HG03095 (cell line): Measurements from ENCODE around the gene MCF2.

Experiments used
- ATAC-seq: cut with Tn5 transposase; IDR thresholded peaks from one replicate; pipeline ENCODE4 v1.9.1; 2021; ENCODE audit warnings: moderate library complexity; ENCODE audit not compliant: unreplicated experiment

Gene MCF2

DNA sequence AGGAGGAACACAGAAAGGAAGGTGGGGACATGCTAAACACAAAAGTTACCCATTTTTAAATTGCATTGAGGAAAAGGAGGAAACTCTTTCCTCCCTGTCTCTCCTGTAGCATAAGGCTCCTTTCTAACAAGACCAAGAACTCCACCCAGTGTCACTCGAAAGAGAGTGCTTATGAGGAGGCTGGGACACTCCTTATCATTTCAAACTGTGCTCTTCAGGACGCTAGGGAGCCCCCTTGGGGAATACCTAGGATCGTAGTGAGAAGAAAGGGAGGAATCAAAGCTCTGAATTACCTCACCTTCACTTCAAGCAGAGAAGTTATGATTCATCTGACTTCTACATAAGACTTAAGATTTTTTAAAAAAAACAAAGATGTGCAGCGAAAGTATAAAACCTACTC, 111.9 kb downstream of the MCF2 start:
- ATAC-seq = no peak

DNA sequence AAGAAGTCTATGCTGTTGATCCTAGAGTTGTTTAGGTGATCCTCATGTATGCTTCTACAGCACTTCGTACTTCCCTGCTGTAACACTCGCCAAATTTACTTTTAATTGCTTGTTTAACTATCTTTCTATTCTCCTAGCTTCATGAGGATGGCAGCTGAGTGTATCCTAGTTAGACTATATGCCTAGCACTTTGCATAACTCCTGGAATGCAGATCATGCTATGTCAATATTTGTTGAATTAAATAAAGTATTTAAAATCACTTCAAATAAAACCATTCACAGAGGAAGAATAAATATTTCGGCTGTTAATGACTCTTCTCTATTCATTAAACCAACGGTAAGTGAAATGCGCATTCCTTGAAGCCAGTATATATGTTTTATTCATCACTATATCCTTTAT, 122.4 kb downstream of the MCF2 start:
- ATAC-seq = no peak

DNA sequence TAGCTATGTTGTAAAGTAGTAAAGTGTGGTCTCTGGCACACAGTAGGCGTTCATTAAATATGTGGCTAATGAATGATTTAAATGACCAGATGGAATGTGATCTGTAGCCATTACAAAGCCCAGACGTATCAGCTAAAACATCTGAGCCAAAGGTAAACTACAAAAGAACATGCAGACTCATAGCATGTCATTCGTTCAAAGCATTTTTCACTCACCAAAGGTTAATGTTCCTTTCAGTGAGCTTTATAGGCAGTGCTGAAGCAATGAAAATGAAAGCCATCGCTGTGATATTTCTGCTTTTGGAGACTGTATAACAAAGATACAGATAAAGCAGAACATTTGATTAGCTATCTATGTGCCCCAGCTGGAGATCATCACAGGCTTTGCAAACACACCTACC, 126.9 kb downstream of the MCF2 start:
- no peak for ATAC-seq

DNA sequence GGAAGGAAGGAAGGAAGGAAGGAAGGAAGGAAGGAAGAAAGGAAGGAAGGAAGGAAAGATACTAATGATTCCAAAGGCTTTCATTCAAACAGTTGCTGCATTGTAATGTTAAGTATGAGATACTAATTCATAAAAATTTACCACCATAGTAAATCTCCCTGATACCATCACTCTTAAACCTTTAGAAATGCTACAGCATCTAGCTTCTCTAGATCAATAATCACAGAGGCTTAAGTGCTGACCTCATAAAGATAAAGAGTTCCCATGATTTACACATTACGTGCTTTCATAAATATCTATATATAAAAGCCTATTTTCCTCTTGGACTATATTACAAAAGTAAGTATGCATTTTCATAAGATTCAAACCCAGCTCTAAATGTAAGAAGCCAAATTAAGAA, 141.0 kb downstream of the MCF2 start:
- no peak for ATAC-seq

DNA sequence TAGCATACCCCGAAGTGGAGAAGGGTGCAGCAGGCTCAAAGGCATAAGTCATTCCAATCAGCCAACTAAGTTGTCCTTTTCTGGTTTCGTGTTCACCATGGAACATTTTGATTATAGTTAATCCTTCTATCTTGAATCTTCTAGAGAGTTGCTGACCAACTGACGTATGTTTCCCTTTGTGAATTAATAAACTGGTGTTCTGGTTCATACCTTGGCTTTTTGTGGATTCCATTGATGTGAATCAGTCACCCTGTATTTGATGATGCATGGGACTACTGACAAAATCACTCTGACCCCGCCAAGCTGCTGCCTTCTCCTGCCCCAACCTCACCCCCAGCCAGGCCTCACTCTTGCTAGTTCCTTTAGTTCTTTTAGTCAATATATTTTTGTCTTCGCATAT, 144.7 kb downstream of the MCF2 start:
- no peak for ATAC-seq

DNA sequence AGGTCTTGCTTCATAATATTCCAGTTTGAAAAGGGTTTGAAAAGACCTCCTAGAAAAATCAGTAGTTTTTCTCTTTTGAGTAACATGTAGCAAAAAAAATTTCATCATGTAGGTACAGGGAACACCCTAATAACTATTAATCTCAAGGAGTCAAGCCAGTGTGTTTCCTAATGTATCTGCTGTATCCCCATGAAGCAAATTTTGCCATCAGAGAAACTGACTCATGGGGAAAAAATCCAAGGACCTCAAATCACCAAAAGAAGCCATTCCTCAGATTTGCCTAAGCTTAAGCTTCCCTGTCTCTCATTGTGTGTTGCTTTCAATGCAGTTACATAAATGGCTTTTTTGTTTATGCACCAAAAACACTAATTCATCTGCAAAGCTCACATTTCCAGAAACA, 147.7 kb downstream of the MCF2 start:
- ATAC-seq = no peak

DNA sequence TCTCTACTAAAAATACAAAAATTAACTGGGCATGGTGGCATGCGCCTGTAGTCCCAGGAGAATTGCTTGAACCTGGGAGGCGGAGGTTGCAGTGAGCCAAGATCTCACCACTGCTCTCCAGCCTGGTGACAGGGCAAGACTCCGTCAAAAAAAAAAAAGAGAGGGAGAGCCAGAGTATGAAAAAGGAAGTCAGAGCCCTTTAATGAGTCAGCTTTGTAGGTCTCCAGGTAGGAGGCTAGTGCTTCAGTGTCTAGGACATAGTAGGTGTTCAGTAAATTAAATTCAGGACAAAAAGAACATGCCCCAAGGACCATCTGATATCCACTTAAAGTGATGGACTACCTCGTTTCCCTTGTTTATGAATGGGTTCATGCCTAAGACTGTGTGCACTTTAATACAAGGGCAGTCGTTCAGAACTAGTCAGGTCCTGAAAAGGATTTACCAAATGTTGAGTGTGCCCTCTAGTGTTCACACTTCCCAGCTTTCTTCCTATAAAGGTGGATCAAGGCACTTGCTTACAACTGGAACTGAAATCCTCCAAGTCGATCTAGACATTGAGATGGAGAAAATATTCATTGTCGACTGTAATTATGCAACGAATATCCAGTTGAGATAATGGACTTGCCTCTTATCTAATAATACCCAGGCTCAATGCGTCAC, 148.5 kb downstream of the MCF2 start:
- ATAC-seq = peak; percentile 88

DNA sequence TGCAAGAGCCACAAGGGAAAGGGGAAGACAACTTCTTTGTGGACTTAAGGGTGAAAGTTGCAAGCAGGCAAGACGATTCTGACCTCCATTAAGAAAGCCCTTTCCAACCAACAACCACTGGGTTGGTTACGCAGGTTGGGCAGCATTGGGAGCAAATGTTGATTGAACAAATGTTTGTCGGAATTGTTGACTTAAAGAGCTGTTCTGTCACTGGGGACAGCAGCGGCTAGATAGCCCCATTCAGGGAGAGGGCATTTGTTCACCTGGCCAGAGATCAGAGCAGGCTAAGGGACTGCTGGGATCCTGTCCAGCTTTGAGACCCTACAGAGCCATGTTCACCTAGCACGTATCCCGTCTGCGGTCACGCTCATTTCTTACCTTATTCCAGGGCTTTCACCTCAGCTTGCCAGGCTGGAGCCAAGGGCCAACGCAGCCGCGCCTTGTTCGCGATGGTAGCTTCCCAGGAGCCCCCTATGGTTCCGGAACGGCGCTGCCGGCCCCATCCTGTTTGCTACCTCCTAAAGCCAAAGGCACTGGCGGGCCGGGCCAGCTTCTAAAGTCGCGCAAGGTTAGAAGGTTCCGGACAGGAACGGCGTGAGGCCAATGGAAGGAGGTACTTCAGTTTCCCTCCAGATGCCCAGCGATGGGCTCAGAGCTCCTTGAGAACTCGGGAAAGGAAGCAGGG, 152.8 kb downstream of the MCF2 start:
- no peak for ATAC-seq

DNA sequence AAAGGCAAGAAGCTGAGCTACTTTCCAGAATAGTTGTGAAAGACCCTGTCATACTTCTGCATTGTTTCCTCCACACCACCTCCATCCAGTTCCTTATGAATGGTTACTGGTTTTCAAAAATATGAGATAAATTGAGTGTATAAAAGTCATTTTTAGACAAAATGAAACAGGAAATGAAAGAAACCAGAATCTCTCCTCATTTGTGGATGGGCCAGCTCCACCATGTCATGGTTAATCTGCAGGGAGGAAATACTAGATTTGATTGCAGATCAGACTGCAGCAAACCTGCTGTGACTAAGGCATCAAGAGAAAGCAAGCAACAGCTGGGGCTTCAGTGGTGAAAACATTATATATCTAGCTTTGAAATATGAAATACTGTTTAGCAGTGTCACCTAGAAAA, 153.6 kb downstream of the MCF2 start:
- peak; percentile 37 for ATAC-seq

DNA sequence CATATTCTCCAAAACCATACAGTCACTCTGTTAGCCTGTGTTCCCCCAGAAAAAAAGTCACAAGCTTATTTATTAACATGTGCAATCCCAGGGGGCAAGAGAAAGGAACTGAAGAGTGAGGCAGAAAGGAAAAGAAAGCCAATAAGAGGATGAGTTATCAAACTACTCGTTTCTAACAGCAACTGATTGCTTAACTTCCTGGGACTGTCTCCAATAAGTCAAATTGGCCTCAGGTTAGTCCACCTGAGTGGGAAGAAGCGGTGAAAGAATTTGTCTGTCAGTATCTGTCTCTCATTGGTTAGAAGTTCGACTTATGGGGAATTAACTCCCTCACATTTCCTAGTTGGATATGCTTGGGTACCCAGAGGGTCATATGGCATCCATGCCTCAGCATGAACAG, 163.4 kb downstream of the MCF2 start:
- ATAC-seq = no peak

DNA sequence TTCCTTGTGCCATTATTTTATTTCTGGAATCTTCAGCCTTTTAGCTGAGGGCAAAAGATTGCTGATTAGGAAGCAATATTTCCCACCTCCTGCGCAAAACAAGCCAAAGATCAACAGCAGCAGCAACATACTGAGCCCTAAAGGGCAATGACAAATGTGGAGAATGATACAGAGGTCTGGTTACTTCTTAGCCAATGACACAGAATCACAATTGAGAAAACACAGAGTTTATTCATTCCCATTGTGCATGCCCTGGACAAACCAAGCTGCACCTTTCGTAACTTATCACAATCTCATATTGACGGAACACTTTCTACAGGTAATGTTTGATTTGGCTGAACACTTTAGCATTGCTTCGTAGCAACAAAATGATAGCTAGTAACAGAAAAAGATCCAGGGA, 164.0 kb downstream of the MCF2 start:
- ATAC-seq = no peak

DNA sequence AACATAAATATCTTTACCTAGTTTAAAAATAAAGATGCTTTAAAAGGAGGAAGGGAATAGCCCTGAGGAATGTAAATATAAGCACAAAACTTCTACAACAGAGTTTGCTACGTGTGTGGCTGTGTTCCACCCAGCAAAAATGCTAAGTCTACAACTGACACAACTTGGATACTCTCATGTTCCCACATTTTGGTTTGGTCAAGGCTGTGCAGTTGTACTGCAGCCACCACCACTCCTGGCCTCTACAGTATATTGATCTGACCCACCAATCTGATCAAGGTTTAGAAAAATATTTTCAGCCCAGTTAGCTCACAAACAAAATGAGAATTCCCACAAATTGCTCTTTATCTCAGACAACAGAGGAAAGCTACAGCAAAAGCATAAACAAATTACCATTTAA, 165.3 kb downstream of the MCF2 start:
- no peak for ATAC-seq

DNA sequence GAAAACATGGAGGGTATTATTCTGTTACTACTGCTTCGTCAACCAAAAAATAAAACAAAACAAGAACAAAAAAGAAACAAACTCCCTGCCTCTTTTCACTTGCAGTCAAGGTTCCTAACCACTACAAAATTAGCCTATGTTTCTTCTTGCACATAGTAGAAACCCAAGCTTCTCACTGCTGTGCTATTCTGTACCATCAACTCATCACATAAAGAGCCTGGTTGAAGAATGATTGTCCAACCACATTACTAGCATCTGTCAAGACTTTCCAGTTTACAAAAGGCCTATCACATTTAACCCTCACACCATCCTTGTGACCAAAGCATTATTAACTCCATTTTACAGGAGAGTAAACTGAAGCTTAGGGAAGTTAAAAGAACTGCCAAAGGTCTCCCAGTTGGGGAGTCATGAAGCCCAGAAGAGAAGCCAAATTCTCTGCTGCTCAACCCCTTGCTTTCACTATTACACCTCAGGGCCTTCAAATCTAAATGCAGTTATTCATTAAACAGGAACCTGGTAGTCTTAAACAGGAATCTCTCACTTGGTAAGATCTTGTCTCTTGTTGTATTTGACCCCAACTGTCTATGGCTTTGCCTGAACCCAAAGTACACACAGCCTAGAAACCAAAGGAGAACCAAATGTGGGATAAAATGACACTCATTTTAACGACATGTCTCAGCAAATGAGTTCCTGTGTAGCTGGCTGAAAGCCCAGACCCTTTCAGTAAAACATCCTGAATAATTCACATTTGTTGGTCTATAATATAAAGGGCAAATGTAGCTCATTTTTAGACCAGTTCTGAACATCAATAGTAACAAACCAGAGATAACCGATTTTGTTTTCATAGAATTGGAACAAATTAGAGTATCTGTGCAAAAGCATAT, 168.8 kb downstream of the MCF2 start:
- no peak for ATAC-seq

DNA sequence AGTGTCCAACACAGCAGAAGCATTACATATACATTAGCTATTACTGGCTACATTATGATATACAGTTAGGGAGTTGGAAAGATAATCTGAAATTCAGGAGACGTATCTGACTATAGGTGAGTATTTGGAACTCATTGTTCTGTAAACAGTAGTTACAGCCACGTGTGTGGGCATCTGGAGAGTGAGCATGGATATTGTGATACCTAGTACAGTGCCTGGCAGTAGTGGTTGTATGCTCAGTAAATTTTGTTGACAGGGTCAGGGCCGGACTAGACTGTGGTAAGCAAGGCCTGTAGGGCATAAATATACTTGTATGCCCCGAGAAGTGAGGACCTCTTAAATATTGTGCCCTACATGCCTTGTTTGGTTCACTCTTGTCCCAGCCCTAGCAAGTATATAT, 174.5 kb downstream of the MCF2 start:
- no peak for ATAC-seq

DNA sequence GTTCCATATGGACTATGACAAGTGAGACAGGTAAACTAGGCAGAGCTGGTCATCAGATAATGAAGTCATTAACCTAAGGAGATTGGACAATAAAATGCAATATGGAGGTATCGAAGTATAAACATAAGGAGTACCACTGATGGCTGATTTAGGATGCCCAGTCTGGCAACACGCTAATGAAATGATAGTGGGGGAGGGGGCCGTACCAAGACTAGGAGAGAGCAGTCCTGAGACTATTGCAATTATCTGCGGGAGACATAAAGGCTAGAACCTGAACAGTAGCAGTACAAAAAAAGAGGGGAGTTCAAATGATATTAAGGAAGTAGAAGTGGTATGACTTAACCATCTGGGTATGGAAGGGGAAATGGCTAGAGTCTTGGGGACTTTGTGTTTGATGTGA, 175.1 kb downstream of the MCF2 start:
- no peak for ATAC-seq
